MCF 10A (cell line): ENCODE results near the gene FGF21. TPM values are rescaled to one million over a fixed set of nuclear protein-coding genes. Genes with fewer than 3 reads are reported as not detected.

Source experiments
- BruUV-seq: library from RNA; stranded (reverse); fragments of 400-500 nt; replicated peaks from 2 replicates; lab custom pipeline; 2021; lab: Mats Ljungman, UMichigan
- CTCF ChIA-PET: fragments of 300-600 bp; sonication (Branson Sonifier 250); formaldehyde crosslinking; extraction: SDS; loops from one replicate; lab custom pipeline; 2021; ENCODE audit warnings: antibody characterized with exemption, inconsistent platforms; lab: Yijun Ruan, JAX
- POLR2A ChIA-PET: fragments of 300-600, 350-650 bp; sonication (Branson Sonifier 250); formaldehyde crosslinking; extraction: SDS; loops from one replicate; lab custom pipeline; 2020; ENCODE audit warnings: antibody characterized with exemption, inconsistent platforms; lab: Yijun Ruan, JAX
- DNase-seq: peaks from one replicate; pipeline ENCODE4 v3.0.0-alpha.2; 2018; ENCODE audit not compliant: unreplicated experiment
- H3K27ac Mint-ChIP-seq: one replicate; pipeline ENCODE4 v1.8.0; 2022; ENCODE audit warnings: mild to moderate bottlenecking, low read depth, mixed read lengths; ENCODE audit not compliant: unreplicated experiment
- H3K27me3 Mint-ChIP-seq: one replicate; pipeline ENCODE4 v1.8.0; 2022; ENCODE audit warnings: mixed read lengths; ENCODE audit not compliant: insufficient read depth, unreplicated experiment
- H3K36me3 Mint-ChIP-seq: one replicate; pipeline ENCODE4 v1.8.0; 2022; ENCODE audit warnings: mild to moderate bottlenecking, moderate library complexity, mixed read lengths; ENCODE audit not compliant: insufficient read depth, unreplicated experiment
- H3K4me1 Mint-ChIP-seq: one replicate; pipeline ENCODE4 v1.8.0; 2022; ENCODE audit warnings: mixed read lengths; ENCODE audit not compliant: insufficient read depth, unreplicated experiment
- H3K4me3 Mint-ChIP-seq: one replicate; pipeline ENCODE4 v1.8.0; 2022; ENCODE audit warnings: mild to moderate bottlenecking, moderate library complexity, mixed read lengths; ENCODE audit not compliant: unreplicated experiment
- H3K9me3 Mint-ChIP-seq: one replicate; pipeline ENCODE4 v1.8.0; 2022; ENCODE audit warnings: mixed read lengths; ENCODE audit not compliant: unreplicated experiment
- CTCF ChIP-seq: fragments of 200-600 bp; IDR thresholded peaks from one replicate; pipeline ENCODE4 v1.8.0; 2022; ENCODE audit warnings: antibody characterized with exemption, mild to moderate bottlenecking; ENCODE audit not compliant: unreplicated experiment
- intact Hi-C: fragments of 100-400 bp; cut with micrococcal nuclease; formaldehyde crosslinking; loops from 2 replicates; pipeline ENCODE4 v1.14.1; 2022
- total RNA-seq: library from RNA; stranded (reverse); gene quantifications from 2 replicates; pipeline ENCODE4 v1.2.3, GENCODE V29; 2022

FGF21 gene
- total RNA-seq, 1 experiment from 2014 or later, result 0.93 TPM

- POLR2A ChIA-PET, result no interaction called here
- no TSS peak for BruUV-seq
- Mint-ChIP-seq H3K27me3 (no peaks in the 10 kb centered on the region), H3K27ac (no peak overlapping the region), H3K9me3 (peaks cover 8% of the 10 kb centered on the region), H3K36me3 (no peaks in the 10 kb centered on the region), H3K4me1 (peaks cover 13% of the 10 kb centered on the region), H3K4me3 (no peak overlapping the region)
- TF ChIP-seq CTCF, result no peak
- intact Hi-C loops, result no loop called here
- CTCF ChIA-PET, result no interaction called here
- no peak for DNase-seq
Observed at GRCh38 chr19:48722196-48722708, 33.1 kb upstream of the FGF21 start.

GRCh38 chr19:48724796-48725753 is 30.2 kb upstream of the FGF21 start:
- H3K27me3 Mint-ChIP-seq, result no peaks in the 10 kb centered on the region
- CTCF ChIA-PET, result interaction anchor here (0.7 to 2.4 kb wide), 6 partner anchors 14 to 107 kb away, joined by 4 to 8 read pairs (median 6); partner anchors contain the start of gene CA11

GRCh38 chr19:48726556-48726955 is 28.8 kb upstream of the FGF21 start:
- BruUV-seq, result no TSS peak

More at GRCh38 chr19:48724796-48725753, 30.2 kb upstream of the FGF21 start:
- POLR2A ChIA-PET, result interaction anchor here (0.6 to 2.2 kb wide), 5 partner anchors 9 to 968 kb away, joined by 3 to 9 read pairs (median 4); partner anchors contain the start of gene CA11
- Mint-ChIP-seq H3K27ac (peak overlapping the region; percentile 94), H3K9me3 (peaks cover 8% of the 10 kb centered on the region), H3K4me3 (no peak overlapping the region), H3K4me1 (peaks cover 13% of the 10 kb centered on the region), H3K36me3 (no peaks in the 10 kb centered on the region)
- BruUV-seq, result TSS peak; percentile 91
- intact Hi-C loops, result no loop called here
- peak; percentile 88 for DNase-seq
- TF ChIP-seq CTCF, result no peak

More at GRCh38 chr19:48726556-48726955, 28.8 kb upstream of the FGF21 start:
- Mint-ChIP-seq H3K36me3 (no peaks in the 10 kb centered on the region), H3K4me3 (no peak overlapping the region), H3K9me3 (peaks cover 8% of the 10 kb centered on the region), H3K4me1 (peaks cover 8% of the 10 kb centered on the region), H3K27me3 (peaks cover 4% of the 10 kb centered on the region), H3K27ac (peak overlapping the region; percentile 35)
- ChIA-PET POLR2A (interaction anchor here (0.6 to 2.2 kb wide), 4 partner anchors 12 to 1280 kb away, joined by 3 to 9 read pairs (median 7); partner anchors contain the start of gene PPP1R15A), CTCF (interaction anchor here (0.7 to 2.4 kb wide), 4 partner anchors 12 to 116 kb away, joined by 3 to 8 read pairs (median 4); no protein-coding TSS in a partner anchor)
- no peak for DNase-seq
- no peak for TF ChIP-seq CTCF
- intact Hi-C loops, result no loop called here
